BLaER1 (cell line): Measurements from ENCODE around the gene AUTS2.
"Not testable (repeated sequence)": the region's sequence is repeated elsewhere in the genome, so short reads cannot be mapped to it uniquely, and the experiment has no call there.

ENCODE experiments used
- H3K27ac ChIP-seq: shearing (Covaris generic); formaldehyde crosslinking; 2 replicates; pipeline ENCODE4 v1.8.1; 2022
- H3K27me3 ChIP-seq: shearing (Covaris generic); formaldehyde crosslinking; 2 replicates; pipeline ENCODE4 v1.8.1; 2022
- H3K36me3 ChIP-seq: shearing (Covaris generic); formaldehyde crosslinking; 2 replicates; pipeline ENCODE4 v1.8.1; 2022
- H3K4me1 ChIP-seq: shearing (Covaris generic); formaldehyde crosslinking; 2 replicates; pipeline ENCODE4 v1.8.1; 2022
- H3K4me2 ChIP-seq: shearing (Covaris generic); formaldehyde crosslinking; 2 replicates; pipeline ENCODE4 v1.8.1; 2022
- H3K4me3 ChIP-seq: shearing (Covaris generic); formaldehyde crosslinking; 2 replicates; pipeline ENCODE4 v1.8.1; 2022
- H3K9ac ChIP-seq: shearing (Covaris generic); formaldehyde crosslinking; 2 replicates; pipeline ENCODE4 v1.8.1; 2022
- H3K9me3 ChIP-seq: shearing (Covaris generic); formaldehyde crosslinking; 2 replicates; pipeline ENCODE4 v1.8.1; 2022
- H4K20me1 ChIP-seq: shearing (Covaris generic); formaldehyde crosslinking; 2 replicates; pipeline ENCODE4 v1.8.1; 2022
- Cebpa-rat ChIP-seq: shearing (Covaris generic); IDR thresholded peaks from 2 replicates; pipeline ENCODE4 v1.8.1; 2022

The AUTS2 gene

DNA sequence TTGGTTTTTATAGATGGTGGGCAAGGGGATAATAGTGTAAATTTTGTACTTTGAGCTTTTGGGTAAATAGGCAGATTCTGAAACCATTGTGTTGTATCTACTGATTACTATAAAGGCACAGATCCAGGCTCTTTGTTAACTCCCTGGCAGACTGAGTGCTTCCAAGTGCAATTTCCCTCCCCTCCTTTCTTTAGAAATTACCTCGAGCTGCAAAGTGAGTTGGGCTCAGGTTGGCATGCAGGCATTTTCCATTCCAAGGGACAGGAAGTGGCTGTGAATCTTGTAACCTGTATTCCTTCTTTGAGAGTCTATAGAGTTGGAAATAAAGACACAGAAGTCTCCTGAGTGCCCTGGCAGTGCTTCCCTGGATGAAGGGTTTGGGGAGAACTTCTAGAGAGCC is 1039.5 kb downstream of the AUTS2 start:
- Histone ChIP-seq H3K9ac (no peak overlapping the region), H3K36me3 (peaks cover 20% of the 10 kb centered on the region; the same call in 1 of the 2 replicates), H3K27me3 (no peaks in the 10 kb centered on the region), H3K9me3 (peaks cover 15% of the 10 kb centered on the region), H3K4me2 (no peak overlapping the region), H3K27ac (no peak overlapping the region), H4K20me1 (no peaks in the 10 kb centered on the region), H3K4me1 (no peaks in the 10 kb centered on the region), H3K4me3 (no peak overlapping the region)
- no peak for TF ChIP-seq Cebpa-rat

DNA sequence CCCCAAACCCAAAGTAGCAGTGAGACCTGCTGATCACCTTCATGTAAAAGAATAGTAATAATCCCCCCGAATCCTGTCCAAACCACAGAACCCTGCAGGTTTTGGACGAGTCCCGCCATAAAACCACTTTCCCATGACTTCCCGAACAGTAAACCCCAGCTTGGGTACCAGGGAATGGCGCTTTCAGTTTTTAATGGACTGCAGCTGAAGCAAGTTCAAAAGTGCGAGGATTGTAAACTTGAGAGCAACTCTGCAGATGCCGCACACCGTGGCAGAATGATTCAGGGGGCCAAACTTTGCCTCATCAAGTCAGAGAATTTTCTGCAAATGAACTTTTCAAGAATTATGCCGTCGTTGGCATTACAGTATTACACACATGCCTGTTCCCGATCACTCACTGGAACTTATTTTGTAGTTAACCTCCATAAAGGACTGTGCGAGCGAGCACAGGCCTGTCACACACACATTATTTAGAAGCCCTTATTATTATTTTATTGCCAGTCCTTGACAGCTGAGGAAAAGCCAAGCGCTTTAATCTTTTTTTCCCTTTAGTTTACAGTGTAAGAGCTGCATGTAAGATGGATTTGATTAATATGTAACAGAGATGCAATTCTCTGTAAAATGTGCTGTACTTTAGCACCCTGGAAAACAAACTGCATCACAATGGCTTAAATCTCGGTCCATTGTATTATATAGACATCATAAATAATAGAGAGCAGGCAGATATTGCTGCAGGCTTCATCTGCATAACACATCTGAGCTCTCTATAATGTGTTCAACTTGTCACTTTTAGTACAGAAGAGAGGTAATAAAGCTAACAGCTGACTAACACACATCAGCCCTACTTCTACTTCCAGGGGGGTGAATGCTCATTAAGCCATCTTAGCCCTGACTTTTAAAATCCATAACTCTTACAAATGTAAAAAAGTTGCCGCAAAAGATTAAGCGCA is 1040.2 kb downstream of the AUTS2 start:
- no peak for TF ChIP-seq Cebpa-rat
- Histone ChIP-seq H3K36me3 (peaks cover 20% of the 10 kb centered on the region; the same call in 1 of the 2 replicates), H3K9me3 (peaks cover 15% of the 10 kb centered on the region), H3K4me3 (no peak overlapping the region), H3K27me3 (no peaks in the 10 kb centered on the region), H3K4me1 (no peaks in the 10 kb centered on the region), H3K4me2 (no peak overlapping the region), H3K9ac (no peak overlapping the region), H4K20me1 (no peaks in the 10 kb centered on the region), H3K27ac (no peak overlapping the region)

DNA sequence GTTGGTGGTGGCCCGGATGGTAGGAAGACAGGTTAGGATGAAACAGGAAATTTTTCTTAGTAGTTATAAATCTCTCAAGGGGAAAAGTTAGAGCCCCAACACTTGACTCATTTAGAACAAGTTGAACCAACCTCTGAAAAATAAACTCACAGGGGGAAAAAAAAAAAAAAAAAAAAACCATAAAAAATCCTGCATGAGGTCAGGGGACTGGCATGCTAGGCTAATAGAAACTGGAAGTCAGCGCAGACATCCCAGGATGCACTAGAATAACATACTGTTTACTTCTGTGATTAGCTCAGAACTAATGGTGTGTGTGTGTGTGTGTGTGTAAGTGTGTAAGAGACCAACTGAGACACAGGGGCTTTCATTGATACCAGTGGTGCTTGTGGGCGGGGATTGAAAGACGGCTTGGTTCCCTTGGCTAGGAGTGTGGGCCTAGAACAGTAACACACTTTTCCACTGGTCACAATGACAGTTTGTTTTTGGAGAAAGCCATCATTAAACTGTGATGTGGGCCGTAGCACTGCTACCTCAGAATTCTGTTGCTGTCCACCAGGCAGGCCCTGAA is 1042.1 kb downstream of the AUTS2 start:
- Histone ChIP-seq H3K27ac (no peak overlapping the region), H3K9me3 (peaks cover 15% of the 10 kb centered on the region)
- TF ChIP-seq Cebpa-rat = no peak

DNA sequence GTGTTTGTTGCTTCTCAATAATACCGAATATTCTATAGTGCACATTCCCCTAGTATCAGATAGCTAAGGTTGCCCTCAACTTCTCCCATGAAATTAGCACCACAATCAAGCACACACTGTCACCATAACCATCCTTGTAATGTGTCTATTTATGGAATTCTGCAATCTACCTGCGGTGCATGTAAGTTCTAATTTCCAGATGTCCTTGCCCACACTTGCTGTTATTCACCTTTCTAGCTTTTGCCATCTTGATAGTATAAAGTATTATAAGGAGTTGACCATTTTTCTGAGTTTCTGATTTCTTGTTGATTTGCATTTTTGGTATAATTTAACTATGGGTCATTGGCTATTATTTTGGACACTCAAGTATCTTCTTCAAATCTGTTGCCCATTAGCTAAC is 1043.6 kb downstream of the AUTS2 start:
- Histone ChIP-seq H3K9ac (no peak overlapping the region), H3K4me3 (no peak overlapping the region), H3K4me2 (no peak overlapping the region), H3K36me3 (peaks cover 12% of the 10 kb centered on the region; the same call in 1 of the 2 replicates), H3K9me3 (peaks cover 15% of the 10 kb centered on the region), H4K20me1 (no peaks in the 10 kb centered on the region), H3K27me3 (no peaks in the 10 kb centered on the region), H3K4me1 (peaks cover 18% of the 10 kb centered on the region), H3K27ac (no peak overlapping the region)
- TF ChIP-seq Cebpa-rat = no peak

More for the DNA sequence above, 1042.1 kb downstream of the AUTS2 start:
- Histone ChIP-seq H3K36me3 (peaks cover 12% of the 10 kb centered on the region; the same call in 1 of the 2 replicates), H3K4me3 (no peak overlapping the region), H3K4me2 (no peak overlapping the region), H3K9ac (no peak overlapping the region), H3K4me1 (peaks cover 3% of the 10 kb centered on the region), H3K27me3 (no peaks in the 10 kb centered on the region), H4K20me1 (no peaks in the 10 kb centered on the region)

DNA sequence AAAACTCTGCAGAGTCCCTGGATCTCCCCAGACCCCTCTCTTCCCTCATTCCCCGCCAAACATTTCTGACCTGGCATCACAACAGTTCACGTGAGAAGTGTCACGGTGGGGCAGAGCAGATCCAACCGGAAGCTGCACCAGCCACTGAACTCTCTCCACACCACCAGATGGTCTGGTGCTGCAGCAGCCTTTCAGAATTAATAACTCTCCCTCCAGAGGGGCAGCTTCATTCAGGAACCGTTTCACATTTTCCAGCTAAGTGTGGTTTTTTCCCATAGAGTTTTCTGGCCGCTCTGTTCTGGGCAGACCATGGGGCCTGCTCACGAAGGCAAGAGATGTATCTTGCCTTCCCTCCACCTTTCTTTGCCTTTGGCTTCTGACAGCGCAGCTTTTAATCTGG is 1047.0 kb downstream of the AUTS2 start:
- no peaks in the 10 kb centered on the region for H3K27me3 ChIP-seq
- H3K27ac ChIP-seq = no peak overlapping the region
- no peak overlapping the region for H3K4me3 ChIP-seq
- peak overlapping the region; percentile 65 for H3K4me2 ChIP-seq
- H3K4me1 ChIP-seq = peaks cover 36% of the 10 kb centered on the region
- 0 out of 2 replicates have a peak overlapping the region, but pooled peaks have one; percentile 17 for H3K9ac ChIP-seq
- no peak for TF ChIP-seq Cebpa-rat
- H4K20me1 ChIP-seq = no peaks in the 10 kb centered on the region
- H3K36me3 ChIP-seq = peaks cover 12% of the 10 kb centered on the region; the same call in 1 of the 2 replicates
- H3K9me3 ChIP-seq = peaks cover 21% of the 10 kb centered on the region

DNA sequence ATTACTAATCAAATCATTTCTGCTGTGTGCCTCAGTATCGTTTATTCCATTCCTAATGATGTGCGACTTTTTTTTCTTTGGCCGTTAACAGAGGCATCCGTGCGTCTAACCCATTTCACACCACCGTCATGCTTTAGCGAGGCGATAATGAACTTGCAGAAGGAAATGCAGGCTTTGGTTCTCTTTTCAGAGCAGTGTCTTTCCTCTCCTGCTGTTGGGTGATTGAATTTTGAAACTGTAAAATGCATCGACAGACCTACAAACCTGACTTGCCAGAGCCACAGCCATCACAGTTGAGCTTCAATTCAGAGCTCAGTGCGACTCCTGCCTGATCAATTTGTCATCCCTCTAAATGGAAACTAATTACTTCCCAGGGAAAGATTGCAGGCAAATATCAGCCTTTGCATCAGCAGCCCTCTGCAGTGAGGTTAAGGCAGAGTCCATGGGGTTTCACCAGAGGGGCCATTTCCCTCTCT is 1047.6 kb downstream of the AUTS2 start:
- no peak for TF ChIP-seq Cebpa-rat
- Histone ChIP-seq H3K27ac (no peak overlapping the region), H4K20me1 (no peaks in the 10 kb centered on the region), H3K4me1 (peaks cover 36% of the 10 kb centered on the region), H3K9me3 (peaks cover 17% of the 10 kb centered on the region), H3K4me3 (no peak overlapping the region), H3K36me3 (peaks cover 9% of the 10 kb centered on the region; the same call in 1 of the 2 replicates), H3K9ac (peak overlapping the region; percentile 17), H3K27me3 (no peaks in the 10 kb centered on the region), H3K4me2 (peak overlapping the region; percentile 65)

DNA sequence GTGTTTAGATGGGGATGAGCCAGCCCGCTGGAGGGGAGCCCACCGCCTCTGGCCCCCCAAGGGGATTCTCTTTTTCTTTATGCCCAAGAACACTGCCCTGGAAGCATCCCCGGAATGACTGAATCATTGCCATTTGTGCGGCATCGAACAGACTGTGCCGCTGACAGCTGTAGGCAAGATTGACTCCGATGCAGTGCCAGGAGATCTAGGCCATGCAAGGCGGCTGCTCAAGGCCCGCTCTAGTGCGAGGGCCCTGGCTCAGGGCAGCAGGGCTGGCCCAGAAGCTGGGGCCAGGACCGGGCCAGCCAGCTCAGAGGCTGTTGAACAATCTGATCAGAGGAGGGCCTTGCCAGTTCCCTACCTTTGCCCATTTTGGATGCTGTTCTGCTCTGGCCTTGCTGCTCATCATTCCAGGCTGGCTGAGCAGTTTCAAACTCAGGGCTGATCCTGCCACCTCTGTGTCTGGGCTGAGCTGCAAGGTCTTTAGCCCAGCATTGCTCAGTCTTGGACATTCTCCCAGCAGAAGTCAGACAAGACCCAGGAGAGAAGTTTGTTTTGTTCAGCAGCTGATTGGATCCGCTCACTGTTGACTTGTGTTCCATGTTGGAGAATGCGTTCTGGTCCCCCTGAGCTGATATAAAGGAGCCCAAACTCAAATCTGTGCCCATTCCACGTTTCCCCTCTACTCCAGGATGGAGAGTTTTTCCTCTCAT is 1048.4 kb downstream of the AUTS2 start:
- Histone ChIP-seq H4K20me1 (no peaks in the 10 kb centered on the region), H3K4me3 (no peak overlapping the region), H3K36me3 (peaks cover 12% of the 10 kb centered on the region; the same call in 1 of the 2 replicates), H3K9ac (no peak overlapping the region), H3K4me1 (peaks cover 36% of the 10 kb centered on the region), H3K9me3 (peaks cover 10% of the 10 kb centered on the region), H3K27me3 (no peaks in the 10 kb centered on the region), H3K4me2 (peak overlapping the region; percentile 65), H3K27ac (no peak overlapping the region)
- TF ChIP-seq Cebpa-rat = no peak

DNA sequence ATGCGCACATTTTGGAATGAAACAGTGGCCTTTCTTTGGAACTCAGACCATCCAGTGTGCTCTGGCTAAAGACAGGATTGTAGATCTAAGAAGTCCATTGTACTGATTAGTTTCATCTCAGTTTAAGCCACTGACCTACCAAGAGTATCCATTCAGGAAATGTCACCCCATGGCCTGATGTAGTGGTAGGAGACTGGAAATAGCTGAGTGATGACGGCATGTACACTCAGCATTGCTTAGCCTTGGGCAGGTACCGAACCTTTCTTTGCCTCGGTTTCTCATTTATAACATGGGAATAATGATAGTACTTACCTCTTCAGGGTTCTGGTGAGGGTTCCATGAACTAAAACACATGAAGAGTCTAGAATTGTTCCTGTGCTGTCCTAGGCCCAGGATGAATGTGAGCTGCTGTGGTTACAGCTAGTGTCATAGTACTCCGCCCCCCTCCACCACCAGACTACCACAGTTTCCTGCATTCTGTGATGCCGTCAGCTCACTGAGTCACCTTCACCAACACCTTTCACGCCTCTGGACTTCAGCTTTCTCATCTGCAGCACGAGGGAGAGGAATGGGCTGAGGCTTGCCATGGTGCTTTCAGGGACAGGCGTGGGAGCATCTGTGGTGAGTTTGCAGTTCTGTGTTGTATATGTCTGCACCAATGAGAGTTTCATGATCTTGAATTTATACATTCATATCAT is 1049.7 kb downstream of the AUTS2 start:
- H3K27me3 ChIP-seq = no peaks in the 10 kb centered on the region
- H3K27ac ChIP-seq = no peak overlapping the region
- no peaks in the 10 kb centered on the region for H4K20me1 ChIP-seq
- H3K9me3 ChIP-seq = peaks cover 6% of the 10 kb centered on the region; the same call in 1 of the 2 replicates
- TF ChIP-seq Cebpa-rat = no peak
- no peak overlapping the region for H3K4me3 ChIP-seq
- H3K4me2 ChIP-seq = peak overlapping the region; percentile 52
- peaks cover 10% of the 10 kb centered on the region; the same call in 1 of the 2 replicates for H3K36me3 ChIP-seq
- peaks cover 36% of the 10 kb centered on the region for H3K4me1 ChIP-seq
- no peak overlapping the region for H3K9ac ChIP-seq

DNA sequence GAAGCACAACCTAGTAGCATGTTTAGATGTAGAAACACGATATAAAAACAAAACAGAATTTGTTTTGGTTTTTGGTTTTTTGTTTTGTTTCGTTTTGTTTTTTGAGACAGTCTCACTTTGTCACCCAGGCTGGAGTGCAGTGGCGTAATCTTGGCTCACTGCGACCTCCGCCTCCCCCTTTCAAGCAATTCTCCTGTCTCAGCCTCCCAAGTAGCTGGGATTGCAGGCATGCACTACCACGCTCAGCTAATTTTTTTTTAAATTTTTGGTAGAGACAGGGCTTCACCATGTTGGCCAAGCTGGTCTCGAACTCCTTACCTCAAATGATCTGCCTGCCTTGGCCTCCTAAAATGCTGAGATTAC is 1050.2 kb downstream of the AUTS2 start:
- H3K27ac ChIP-seq, H3K4me3 ChIP-seq, H3K9ac ChIP-seq, H3K27me3 ChIP-seq, H3K36me3 ChIP-seq, H3K9me3 ChIP-seq, H4K20me1 ChIP-seq: not testable (repeated sequence)
- Histone ChIP-seq H3K4me2 (peak overlapping the region; percentile 52), H3K4me1 (peaks cover 36% of the 10 kb centered on the region)
